ENCODE measurements around the gene EYA2.

DNA sequence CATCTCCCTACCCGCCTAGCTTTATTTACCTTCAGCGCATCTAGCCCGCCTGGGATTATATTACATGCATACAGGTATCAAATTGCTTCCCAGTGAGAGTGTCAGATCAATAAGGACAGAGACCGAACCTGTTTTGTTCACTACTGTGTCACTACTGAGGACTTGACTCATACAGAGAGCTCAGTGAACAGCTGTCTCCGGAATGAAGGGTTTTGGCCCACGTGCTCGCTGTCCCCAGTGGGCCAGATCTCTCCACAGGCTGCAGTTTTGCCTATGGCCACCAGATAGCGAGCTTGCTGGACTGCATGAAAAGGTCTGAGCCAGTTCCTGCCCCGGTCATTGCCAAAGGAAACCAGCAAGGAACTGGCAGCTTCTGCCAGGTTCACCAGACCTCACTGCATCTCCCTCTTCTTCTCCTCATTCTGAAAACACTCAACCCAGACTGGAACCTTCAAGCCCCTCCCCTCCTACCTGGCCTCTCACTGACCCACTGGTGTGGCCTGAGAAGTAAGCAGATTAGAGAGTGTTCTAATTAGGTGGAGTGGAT, 311.0 kb downstream of the EYA2 start:
- TF ChIP-seq, protein P1, sequence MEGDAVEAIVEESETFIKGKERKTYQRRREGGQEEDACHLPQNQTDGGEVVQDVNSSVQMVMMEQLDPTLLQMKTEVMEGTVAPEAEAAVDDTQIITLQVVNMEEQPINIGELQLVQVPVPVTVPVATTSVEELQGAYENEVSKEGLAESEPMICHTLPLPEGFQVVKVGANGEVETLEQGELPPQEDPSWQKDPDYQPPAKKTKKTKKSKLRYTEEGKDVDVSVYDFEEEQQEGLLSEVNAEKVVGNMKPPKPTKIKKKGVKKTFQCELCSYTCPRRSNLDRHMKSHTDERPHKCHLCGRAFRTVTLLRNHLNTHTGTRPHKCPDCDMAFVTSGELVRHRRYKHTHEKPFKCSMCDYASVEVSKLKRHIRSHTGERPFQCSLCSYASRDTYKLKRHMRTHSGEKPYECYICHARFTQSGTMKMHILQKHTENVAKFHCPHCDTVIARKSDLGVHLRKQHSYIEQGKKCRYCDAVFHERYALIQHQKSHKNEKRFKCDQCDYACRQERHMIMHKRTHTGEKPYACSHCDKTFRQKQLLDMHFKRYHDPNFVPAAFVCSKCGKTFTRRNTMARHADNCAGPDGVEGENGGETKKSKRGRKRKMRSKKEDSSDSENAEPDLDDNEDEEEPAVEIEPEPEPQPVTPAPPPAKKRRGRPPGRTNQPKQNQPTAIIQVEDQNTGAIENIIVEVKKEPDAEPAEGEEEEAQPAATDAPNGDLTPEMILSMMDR (conservative IDR thresholded peaks at IDR 0.05; ENCODE audit: low read depth, low read length): peak; percentile 80
- TF ChIP-seq EZH2 (IDR thresholded peaks at IDR 0.05; ENCODE audit: borderline replicate concordance, low read depth, low read length, poor library complexity, severe bottlenecking): no peak

Data from A673 (cell line).